AG04449 (cell line): ENCODE results near the gene TAF4B.

Experiments
- CTCF ChIA-PET: fragments of 350-600 bp; formaldehyde crosslinking; extraction: SDS; loops from one replicate; lab custom pipeline; 2021; ENCODE audit warnings: antibody characterized with exemption; lab: Yijun Ruan, JAX
- POLR2A ChIA-PET: fragments of 400-600, 350-600 bp; formaldehyde crosslinking; extraction: SDS; loops from one replicate; lab custom pipeline; 2020; ENCODE audit warnings: antibody characterized with exemption, inconsistent platforms; lab: Yijun Ruan, JAX
- DNase-seq: peaks from one replicate; pipeline ENCODE4 v3.0.0-alpha.2; 2010; ENCODE audit warnings: low read depth, low spot score
- H3K4me3 ChIP-seq: 2 replicates; pipeline ENCODE4 v1.5.1; 2011; ENCODE audit warnings: low read depth, mild to moderate bottlenecking, control low read depth, low read length
- TF ChIP-seq, protein P1 (sequence below): IDR thresholded peaks from one replicate; pipeline ENCODE4 v1.5.1; 2011; ENCODE audit warnings: mild to moderate bottlenecking, moderate library complexity, low read length, control low read depth, inconsistent platforms; ENCODE audit not compliant: insufficient read depth; ENCODE audit errors: missing control alignments

TAF4B gene

GRCh38 chr18:26383454-26384270 is 157.4 kb downstream of the TAF4B start:
- CTCF ChIA-PET = interaction anchor here (0.6 to 3.9 kb wide), 45 partner anchors 9 to 1216 kb away, joined by 3 to 40 read pairs (median 5); partner anchors contain the start of gene KCTD1
- POLR2A ChIA-PET = no interaction called here
- TF ChIP-seq, protein P1, sequence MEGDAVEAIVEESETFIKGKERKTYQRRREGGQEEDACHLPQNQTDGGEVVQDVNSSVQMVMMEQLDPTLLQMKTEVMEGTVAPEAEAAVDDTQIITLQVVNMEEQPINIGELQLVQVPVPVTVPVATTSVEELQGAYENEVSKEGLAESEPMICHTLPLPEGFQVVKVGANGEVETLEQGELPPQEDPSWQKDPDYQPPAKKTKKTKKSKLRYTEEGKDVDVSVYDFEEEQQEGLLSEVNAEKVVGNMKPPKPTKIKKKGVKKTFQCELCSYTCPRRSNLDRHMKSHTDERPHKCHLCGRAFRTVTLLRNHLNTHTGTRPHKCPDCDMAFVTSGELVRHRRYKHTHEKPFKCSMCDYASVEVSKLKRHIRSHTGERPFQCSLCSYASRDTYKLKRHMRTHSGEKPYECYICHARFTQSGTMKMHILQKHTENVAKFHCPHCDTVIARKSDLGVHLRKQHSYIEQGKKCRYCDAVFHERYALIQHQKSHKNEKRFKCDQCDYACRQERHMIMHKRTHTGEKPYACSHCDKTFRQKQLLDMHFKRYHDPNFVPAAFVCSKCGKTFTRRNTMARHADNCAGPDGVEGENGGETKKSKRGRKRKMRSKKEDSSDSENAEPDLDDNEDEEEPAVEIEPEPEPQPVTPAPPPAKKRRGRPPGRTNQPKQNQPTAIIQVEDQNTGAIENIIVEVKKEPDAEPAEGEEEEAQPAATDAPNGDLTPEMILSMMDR = peak; percentile 58
- DNase-seq = no peak
- H3K4me3 ChIP-seq = no peak overlapping the region

GRCh38 chr18:26386002-26386401 is 159.8 kb downstream of the TAF4B start:
- ChIA-PET POLR2A (interaction anchor here (1.0 kb wide), 1 partner anchor 163 kb away, joined by 4 read pairs; the partner anchor contains the start of gene KCTD1), CTCF (interaction anchor here (0.8 to 2.0 kb wide), 9 partner anchors 9 to 271 kb away, joined by 3 to 8 read pairs (median 4); no protein-coding TSS in a partner anchor)
- DNase-seq = no peak
- TF ChIP-seq, protein P1 = no peak
- no peak overlapping the region for H3K4me3 ChIP-seq

GRCh38 chr18:26386441-26386840 is 160.2 kb downstream of the TAF4B start:
- POLR2A ChIA-PET = interaction anchor here (1.0 kb wide), 1 partner anchor 162 kb away, joined by 4 read pairs; the partner anchor contains the start of gene KCTD1
- no peak overlapping the region for H3K4me3 ChIP-seq
- CTCF ChIA-PET = interaction anchor here (0.8 to 2.0 kb wide), 10 partner anchors 9 to 271 kb away, joined by 3 to 8 read pairs (median 4); no protein-coding TSS in a partner anchor
- DNase-seq = no peak
- TF ChIP-seq, protein P1 = no peak

DNA sequence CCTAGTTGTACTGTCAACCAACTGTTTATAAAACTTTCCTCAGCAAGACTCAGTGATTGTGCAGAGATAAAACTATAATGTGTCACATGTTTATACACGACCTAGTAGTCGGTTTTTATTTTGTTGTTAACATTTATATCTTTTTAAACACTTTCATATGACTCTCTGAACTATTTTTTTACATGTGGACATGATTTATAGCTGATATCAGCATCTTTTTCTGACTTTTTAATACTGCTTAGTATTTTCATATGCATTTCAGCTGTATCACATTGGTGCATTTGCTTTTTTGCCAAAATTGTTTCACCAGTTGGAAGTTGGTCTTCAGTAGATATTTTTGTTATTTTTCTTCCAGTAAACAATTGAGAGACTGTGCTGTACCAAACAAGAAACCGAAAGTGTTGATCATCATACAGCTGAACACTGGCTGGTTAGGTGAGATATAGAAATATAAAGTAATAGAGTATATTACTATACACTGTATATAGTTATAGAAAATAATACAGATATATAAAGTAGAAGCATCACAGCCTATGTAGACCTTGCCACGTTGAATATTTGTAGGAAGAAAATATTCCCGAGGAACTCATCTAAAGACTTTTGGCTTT is 167.9 kb downstream of the TAF4B start:
- no peak overlapping the region for H3K4me3 ChIP-seq
- DNase-seq = no peak
- POLR2A ChIA-PET = no interaction called here
- CTCF ChIA-PET = interaction anchor here (0.8 kb wide), 1 partner anchor 12 kb away, joined by 4 read pairs; no protein-coding TSS in a partner anchor
- TF ChIP-seq, protein P1 = no peak

DNA sequence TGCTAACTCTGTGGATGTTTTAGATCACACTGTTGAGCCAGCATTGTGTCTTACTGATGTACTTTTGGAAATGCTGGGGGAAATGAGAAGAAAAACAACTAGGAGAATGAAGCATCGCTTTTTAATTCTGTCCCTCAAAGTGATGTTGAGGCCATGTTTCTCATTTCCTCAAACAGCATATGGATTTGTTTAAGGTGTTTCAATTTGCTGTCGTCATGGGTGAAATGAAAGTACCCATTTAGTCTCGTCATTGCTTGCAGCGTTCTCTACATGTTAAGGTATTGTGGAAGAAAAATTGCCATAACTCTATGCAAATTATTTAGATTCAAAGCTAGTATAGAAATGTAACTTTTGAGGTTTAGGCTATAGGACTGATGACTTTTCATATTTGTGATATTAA is 170.8 kb downstream of the TAF4B start:
- ChIA-PET POLR2A (no interaction called here), CTCF (interaction anchor here (0.6 kb wide), 1 partner anchor 15 kb away, joined by 3 read pairs; no protein-coding TSS in a partner anchor)
- DNase-seq = no peak
- no peak overlapping the region for H3K4me3 ChIP-seq
- TF ChIP-seq, protein P1 = no peak
